GM10266 (cell line): ENCODE results near the gene PRCD.
"Not testable (repeated sequence)": the region's sequence is repeated elsewhere in the genome, so short reads cannot be mapped to it uniquely, and the experiment has no call there.

Experiments used
- DNase-seq: peaks from one replicate; pipeline ENCODE4 v3.0.0; 2012; ENCODE audit errors: extremely low spot score
- TF ChIP-seq, protein P1 (sequence below): IDR thresholded peaks from 2 replicates; pipeline ENCODE4 v1.5.1; 2012; ENCODE audit warnings: mild to moderate bottlenecking, low read depth; ENCODE audit not compliant: control insufficient read depth, insufficient read depth; ENCODE audit errors: missing control alignments

The PRCD gene

DNA sequence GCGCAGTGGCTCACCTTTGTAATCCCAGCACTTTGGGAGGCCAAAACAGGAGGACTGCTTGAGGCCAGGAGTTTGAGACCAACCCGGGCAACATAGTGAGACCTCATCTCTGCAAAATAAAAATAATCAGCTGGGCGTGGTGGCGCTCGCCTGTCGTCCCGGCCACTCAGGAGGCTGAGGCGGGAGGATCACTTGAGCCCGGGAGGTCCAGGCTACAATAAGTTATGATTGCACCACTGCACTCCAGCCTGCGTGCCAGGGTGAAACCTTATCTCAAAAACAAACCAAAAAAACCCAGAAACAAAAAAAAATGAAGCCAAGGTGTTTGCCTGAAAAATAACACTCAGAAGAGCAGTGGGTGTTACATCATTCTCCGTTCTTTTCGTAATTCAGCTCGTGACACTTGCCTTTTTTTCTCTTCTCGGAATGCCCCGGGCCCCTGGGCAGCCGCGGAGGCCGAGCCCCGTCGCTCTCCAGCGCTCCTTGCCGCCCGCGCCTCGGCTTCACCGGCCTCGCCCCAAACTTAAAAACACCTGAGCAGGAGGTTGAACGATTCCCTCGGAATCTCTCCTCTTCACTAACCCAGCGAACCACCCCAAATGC is 17.0 kb downstream of the PRCD start:
- no peak for DNase-seq
- TF ChIP-seq, protein P1, sequence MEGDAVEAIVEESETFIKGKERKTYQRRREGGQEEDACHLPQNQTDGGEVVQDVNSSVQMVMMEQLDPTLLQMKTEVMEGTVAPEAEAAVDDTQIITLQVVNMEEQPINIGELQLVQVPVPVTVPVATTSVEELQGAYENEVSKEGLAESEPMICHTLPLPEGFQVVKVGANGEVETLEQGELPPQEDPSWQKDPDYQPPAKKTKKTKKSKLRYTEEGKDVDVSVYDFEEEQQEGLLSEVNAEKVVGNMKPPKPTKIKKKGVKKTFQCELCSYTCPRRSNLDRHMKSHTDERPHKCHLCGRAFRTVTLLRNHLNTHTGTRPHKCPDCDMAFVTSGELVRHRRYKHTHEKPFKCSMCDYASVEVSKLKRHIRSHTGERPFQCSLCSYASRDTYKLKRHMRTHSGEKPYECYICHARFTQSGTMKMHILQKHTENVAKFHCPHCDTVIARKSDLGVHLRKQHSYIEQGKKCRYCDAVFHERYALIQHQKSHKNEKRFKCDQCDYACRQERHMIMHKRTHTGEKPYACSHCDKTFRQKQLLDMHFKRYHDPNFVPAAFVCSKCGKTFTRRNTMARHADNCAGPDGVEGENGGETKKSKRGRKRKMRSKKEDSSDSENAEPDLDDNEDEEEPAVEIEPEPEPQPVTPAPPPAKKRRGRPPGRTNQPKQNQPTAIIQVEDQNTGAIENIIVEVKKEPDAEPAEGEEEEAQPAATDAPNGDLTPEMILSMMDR: no peak

DNA sequence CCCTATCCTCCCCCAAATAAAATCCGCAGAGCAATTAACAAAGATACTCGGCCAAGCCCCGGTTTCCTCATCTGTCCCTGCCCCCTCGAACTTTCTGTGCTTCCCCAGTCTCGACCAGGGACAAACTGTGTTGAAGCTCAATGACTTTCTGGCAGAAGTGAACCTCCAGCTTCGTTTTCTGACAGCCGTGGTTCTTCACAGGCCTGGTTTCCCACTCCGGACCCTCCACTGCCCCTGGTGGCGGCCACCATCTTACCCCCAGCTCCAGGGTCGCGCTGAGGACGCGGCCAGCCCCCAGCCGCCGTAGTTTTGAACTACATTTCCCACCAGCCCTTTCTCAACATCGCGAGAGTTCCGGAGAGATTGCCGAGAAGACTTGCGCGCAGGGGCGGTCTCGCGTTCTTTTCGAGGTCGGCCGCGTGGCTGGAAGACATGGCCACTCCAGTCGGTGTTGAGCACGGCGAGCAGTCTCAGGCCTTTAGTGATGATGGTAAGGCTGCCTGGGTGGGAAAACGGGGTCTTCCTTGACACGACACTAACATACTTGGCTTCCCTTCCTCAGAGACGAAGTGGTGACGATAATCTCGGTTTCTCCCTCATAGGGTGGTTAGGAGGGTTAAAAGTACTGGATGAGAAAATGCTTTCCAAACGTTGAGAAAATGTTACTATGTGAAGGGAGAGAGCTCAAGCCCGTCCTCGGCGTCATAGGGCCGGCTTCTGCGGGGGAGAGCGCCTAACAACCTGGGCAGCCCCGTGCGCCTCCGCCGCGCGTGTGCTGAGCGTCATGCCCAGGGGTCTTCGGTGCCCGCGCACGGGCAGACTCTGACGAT is 17.7 kb downstream of the PRCD start:
- TF ChIP-seq, protein P1: peak; percentile 37
- DNase-seq: peak; percentile 91

GRCh38 chr17:76558198-76559095 is 18.6 kb downstream of the PRCD start:
- DNase-seq: no peak
- TF ChIP-seq, protein P1: peak; percentile 56

GRCh38 chr17:76559460-76559859 is 19.6 kb downstream of the PRCD start:
- DNase-seq: not testable (repeated sequence)

DNA sequence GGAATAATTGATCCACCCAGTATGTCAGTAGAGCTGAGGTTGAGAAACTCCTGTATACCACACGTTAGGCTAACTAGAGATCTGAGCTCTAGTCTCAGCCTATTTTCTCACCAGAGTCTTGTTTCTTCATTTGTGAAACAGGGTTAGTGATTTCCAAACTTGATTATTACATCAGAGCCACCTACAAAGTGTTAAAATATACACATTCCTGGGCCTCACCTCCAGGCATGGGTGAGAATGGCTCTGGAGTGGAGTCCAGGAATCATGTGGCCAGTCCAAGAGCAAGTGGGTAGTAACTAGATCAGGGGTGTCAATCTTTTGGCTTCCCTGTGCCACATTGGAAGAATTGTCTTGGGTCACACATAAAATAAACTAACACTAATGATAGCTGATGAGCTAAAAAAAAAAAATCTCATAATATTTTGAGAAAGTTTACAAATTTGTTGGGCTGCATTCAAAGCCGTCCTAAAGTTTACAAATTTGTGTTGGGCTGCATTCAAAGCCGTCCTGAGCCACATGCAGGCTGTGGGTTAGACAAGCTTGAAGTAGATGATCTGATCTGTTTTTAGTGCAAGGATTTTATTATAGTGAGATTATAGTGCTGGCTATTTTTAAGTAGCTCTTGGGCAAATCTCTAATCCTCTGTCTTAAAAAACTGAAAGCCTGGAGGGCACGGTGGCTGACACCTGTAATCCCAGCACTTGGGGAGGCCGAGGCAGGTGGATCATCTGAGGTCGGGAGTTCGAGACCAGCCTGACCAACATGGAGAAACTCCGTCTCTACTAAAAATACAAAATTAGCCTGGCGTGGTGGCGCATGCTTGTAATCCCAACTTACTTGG is 20.4 kb downstream of the PRCD start:
- TF ChIP-seq, protein P1: no peak
- no peak for DNase-seq

GRCh38 chr17:76560877-76561221 is 21.0 kb downstream of the PRCD start:
- TF ChIP-seq, protein P1: no peak
- no peak for DNase-seq

DNA sequence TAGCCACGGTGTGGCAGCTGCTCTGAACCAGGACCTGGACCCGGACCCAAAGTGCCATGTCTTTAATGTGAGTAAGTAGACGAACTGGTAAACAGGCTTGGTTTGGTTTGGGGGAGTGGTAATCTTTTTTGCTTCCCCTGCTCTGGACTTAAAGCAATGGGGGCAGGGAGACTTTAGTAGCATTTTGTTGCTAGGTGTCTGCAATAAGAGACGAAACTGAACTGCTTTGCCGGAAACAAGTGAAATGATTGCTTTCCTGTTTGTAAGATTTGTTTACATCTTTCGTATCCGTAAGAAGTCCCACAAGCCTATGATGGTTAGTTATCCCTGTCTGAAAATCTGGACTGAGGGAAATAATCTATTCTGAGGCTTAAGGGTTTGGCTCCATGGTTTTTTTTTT is 21.5 kb downstream of the PRCD start:
- DNase-seq: no peak

More for the DNA sequence above, 21.5 kb downstream of the PRCD start:
- TF ChIP-seq, protein P1: no peak
